Left lung (tissue), 10 donors: Measurements from ENCODE around the gene MDK. TPM values are rescaled to one million over a fixed set of nuclear protein-coding genes. Genes with fewer than 3 reads are reported as not detected.

ENCODE experiments used
- ATAC-seq: fragments of 200-7000 bp; cut with Tn5 transposase; one replicate; pipeline ENCODE4 v1.9.1; 2020; ENCODE audit warnings: moderate library complexity
- DNase-seq, 4 donors: peaks; one replicate each; pipeline ENCODE4 v3.0.0-alpha.2; 2013 to 2020
- H3K27ac ChIP-seq, 2 donors: fragments of 200-600 bp; sonication (generic) in 1 of 2; one replicate each; pipeline versions ENCODE4 v1.5.0 to v1.8.0; 2020 to 2021
- H3K27me3 ChIP-seq, 2 donors: fragments of 200-600 bp; sonication (generic) in 1 of 2; one replicate each; pipeline versions ENCODE4 v1.5.0 to v1.8.0; 2020 to 2021
- H3K36me3 ChIP-seq, 2 donors: fragments of 200-600 bp; sonication (generic) in 1 of 2; one replicate each; pipeline versions ENCODE4 v1.5.0 to v1.8.0; 2020 to 2021
- H3K4me1 ChIP-seq, 2 donors: fragments of 200-600 bp; one replicate each; pipeline ENCODE4 v1.8.0; 2021
- H3K4me3 ChIP-seq, 2 donors: fragments of 200-600 bp; sonication (generic) in 1 of 2; one replicate each; pipeline versions ENCODE4 v1.5.0 to v1.8.0; 2020 to 2021; ENCODE audit warnings: mild to moderate bottlenecking in 1 of 2
- H3K9me3 ChIP-seq, 2 donors: fragments of 200-600 bp; sonication (generic) in 1 of 2; one replicate each; pipeline versions ENCODE4 v1.5.0 to v1.8.0; 2020 to 2021
- intact Hi-C, 2 donors: fragments of 100-400 bp; cut with DNase I; formaldehyde crosslinking; loops; one replicate each; pipeline versions ENCODE4 v1.11.2 to v1.14.2; 2022
- polyA plus RNA-seq, 6 donors: library from polyadenylated mRNA; unstranded; fragments of 120-200 nt; gene quantifications; one replicate each; pipeline ENCODE4 v1.2.1, GENCODE V29; 2013; ENCODE audit not compliant: insufficient read length in 6 of 6
- total RNA-seq, 2 donors: library from RNA; stranded (reverse); fragmentation: NEBNext Ultra II Directional; extraction: Animal tissue kit (Norgen Biotek cat#: 25700); gene quantifications; one replicate each; pipeline ENCODE4 v1.2.1, GENCODE V29; 2021
- TF ChIP-seq, protein P1 (sequence below), 2 donors: fragments of 200-600 bp; sonication (generic) in 1 of 2; IDR thresholded peaks; one replicate each; pipeline versions ENCODE4 v1.5.0 to v1.8.0; 2021; ENCODE audit warnings: antibody characterized with exemption in 2 of 2
- donor health status: DM: no; HTN: yes; CAD: no.
- donor health status: DM: no; HTN: no; CAD: no.

The MDK gene
- total and polyA plus RNA-seq, 8 donors, result 15.4 to 1,135 (median 872) TPM

DNA sequence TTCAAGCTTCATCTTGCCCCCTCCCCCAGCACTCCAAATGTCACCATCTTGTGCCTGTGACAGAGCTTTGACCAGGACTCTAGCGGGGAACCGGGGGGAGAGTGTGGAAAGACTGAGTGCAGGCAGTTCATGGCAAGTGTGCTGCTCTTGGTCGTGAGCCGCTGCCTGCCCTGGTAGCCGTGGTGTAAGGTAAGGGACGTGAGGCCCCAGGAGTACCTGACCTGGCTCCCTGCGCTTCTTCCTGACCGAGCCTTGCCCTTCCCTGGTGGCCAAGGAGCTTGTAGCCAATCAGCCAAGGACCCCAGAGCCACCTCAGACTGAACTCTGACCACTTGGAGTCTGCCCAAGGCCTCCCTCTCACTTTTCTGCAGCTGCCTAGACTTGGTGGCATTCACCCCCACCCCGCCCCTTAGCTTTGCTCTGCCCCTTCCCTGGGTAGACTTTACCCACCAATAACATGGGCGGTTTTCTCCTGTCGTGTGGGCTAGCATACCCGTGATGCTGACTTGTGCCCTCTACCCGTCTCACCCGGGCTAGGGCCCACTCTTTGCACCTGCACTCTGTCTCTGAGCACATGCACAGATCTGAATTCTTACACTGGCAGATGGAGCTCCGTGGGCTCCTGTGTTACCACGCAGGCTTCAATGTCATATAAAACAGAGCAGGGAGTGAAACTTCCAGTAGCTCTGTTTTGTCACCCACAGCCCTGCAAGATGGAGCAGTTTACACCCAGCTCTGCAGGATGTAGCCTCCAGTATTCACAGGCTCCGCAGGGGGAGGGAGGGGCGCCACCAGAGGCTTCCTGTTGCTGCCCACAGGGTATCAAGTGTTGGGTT, 32.7 kb upstream of the MDK start:
- Histone ChIP-seq H3K36me3 (no peaks in the 10 kb centered on the region), H3K4me1 (peaks cover 17 to 93% of the 10 kb centered on the region in 2 donors), H3K27ac (peak overlapping the region in 1 of 2 donors; percentile 69), H3K27me3 (no peaks in the 10 kb centered on the region), H3K9me3 (no peaks in the 10 kb centered on the region), H3K4me3 (peak overlapping the region in 1 of 2 donors; percentile 88)
- intact Hi-C loops, result no loop called here
- ATAC-seq (no peak), DNase-seq (no peak)
- TF ChIP-seq, protein P1, sequence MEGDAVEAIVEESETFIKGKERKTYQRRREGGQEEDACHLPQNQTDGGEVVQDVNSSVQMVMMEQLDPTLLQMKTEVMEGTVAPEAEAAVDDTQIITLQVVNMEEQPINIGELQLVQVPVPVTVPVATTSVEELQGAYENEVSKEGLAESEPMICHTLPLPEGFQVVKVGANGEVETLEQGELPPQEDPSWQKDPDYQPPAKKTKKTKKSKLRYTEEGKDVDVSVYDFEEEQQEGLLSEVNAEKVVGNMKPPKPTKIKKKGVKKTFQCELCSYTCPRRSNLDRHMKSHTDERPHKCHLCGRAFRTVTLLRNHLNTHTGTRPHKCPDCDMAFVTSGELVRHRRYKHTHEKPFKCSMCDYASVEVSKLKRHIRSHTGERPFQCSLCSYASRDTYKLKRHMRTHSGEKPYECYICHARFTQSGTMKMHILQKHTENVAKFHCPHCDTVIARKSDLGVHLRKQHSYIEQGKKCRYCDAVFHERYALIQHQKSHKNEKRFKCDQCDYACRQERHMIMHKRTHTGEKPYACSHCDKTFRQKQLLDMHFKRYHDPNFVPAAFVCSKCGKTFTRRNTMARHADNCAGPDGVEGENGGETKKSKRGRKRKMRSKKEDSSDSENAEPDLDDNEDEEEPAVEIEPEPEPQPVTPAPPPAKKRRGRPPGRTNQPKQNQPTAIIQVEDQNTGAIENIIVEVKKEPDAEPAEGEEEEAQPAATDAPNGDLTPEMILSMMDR (IDR thresholded peaks at IDR 0.05), result no peak

DNA sequence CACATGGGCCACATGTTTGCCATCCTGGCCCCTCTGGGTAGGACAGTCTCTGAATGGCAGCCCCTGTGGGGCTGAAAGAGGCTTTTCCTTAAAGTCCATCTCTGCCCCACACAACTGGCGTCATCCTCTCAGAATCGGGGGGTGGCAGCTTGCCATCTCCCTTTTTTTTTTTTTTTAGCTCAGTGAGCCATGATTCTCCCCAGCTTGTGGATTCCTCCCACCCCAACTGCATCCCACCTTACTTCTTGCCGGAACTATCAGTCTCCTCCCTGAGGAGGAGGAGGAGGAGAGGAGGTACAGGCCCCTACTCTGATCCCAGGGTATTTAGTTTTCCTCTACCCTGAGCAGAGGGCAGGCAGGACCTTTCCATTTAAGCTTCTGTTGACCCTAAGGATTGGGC, 30.8 kb upstream of the MDK start:
- ATAC-seq (no peak), DNase-seq (no peak)
- Histone ChIP-seq H3K4me1 (peaks cover 13 to 88% of the 10 kb centered on the region in 2 donors), H3K27ac (peak overlapping the region in 1 of 2 donors; percentile 26), H3K27me3 (no peaks in the 10 kb centered on the region), H3K9me3 (no peaks in the 10 kb centered on the region), H3K4me3 (no peak overlapping the region), H3K36me3 (no peaks in the 10 kb centered on the region)
- TF ChIP-seq, protein P1 (IDR thresholded peaks at IDR 0.05), result no peak
- intact Hi-C loops, result no loop called here

DNA sequence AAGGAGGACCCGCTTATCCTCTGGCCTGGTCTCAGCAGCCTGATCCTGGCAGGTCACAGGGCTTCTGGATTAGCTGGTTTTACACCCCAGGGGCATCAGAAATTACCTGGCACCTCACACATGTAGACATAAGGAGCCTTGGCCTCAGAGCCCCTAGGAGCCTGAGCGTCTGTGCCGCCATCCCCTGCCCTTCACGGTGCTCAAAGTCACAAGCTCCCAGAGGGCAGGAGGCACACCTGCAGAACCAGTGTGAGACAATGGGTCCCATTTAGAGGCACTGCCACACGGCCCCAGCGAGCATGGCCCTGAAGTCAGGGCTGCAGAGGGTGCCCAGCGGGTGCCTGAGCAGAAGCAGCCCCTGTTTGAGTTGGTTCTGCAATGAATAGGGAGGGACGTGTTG, 30.3 kb upstream of the MDK start:
- intact Hi-C loops, result no loop called here
- peaks cover 13 to 88% of the 10 kb centered on the region in 2 donors for H3K4me1 ChIP-seq
- no peak for ATAC-seq

DNA sequence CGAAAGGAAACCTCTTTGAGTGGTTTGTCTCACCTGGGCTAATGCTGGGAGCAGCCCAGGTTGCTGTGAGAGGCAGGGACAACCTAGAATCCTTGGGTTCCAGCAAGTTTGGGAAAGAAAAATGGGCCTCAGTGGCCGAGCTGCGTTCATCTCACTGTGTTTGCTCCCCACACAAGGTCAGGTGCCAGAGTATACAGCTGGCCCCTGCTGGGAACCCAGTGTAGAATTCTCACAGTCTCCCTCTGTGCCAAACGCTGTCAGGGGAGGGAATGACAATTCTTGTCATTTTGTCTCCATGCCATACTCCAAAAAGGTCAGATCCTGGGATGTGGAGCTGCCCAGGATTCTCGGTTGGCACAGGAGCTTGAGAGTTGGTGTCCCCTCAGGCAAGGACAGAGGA, 29.9 kb upstream of the MDK start:
- TF ChIP-seq, protein P1 (IDR thresholded peaks at IDR 0.05), result no peak
- Histone ChIP-seq H3K9me3 (no peaks in the 10 kb centered on the region), H3K4me1 (peaks cover 13 to 88% of the 10 kb centered on the region in 2 donors), H3K27ac (peak overlapping the region in 1 of 2 donors; percentile 26), H3K36me3 (peaks cover 0 to 4% of the 10 kb centered on the region in 2 donors), H3K4me3 (no peak overlapping the region), H3K27me3 (no peaks in the 10 kb centered on the region)
- ATAC-seq (no peak), DNase-seq (no peak)
- intact Hi-C loops, result no loop called here

More for the DNA sequence above, 30.3 kb upstream of the MDK start:
- H3K27ac ChIP-seq, result peak overlapping the region in 1 of 2 donors; percentile 26
- H3K27me3 ChIP-seq, result no peaks in the 10 kb centered on the region
- DNase-seq, result no peak
- peaks cover 0 to under 1% of the 10 kb centered on the region in 2 donors for H3K36me3 ChIP-seq
- no peaks in the 10 kb centered on the region for H3K9me3 ChIP-seq
- TF ChIP-seq, protein P1 (IDR thresholded peaks at IDR 0.05), result no peak
- H3K4me3 ChIP-seq, result no peak overlapping the region

DNA sequence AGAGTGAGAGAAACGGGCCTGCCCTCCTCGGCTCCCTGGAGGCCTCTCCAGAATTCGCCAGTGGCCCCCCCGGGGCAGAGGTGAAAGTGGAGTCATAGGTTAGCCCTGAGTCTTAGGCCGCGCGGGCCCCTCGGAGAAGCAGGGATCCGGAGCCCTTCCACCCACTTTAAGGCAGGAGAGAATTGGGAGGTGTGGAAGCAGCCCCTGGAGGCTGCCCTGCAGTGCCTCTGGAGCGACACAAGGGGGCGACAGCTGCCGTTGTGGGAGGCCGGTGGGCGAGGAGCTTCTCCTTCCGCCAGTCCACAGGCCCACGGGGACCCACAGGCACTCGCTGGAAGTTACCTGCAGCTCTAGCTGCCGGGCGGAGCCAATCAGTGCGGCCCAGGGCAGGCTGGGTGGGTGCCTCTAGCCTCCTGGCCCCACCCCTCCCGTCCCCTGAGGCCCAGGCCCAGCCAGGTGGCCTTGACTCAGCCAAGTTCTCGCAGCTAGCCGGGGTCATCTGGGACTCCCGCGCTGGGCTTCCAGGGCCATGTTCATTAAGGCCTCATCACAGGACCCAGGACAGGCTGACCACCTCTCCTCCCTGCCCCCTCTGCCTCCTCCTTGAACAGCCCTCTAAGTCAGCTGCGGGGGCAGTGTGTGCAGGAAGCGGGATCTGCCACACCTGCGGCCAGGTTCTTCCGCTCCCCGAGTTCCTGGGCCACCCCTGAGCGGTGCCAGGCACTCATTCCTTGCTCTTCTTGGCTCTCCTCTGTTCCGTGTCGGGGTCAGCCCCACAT, 29.2 kb upstream of the MDK start:
- Histone ChIP-seq H3K4me3 (no peak overlapping the region), H3K27ac (peak overlapping the region in 1 of 2 donors; percentile 33), H3K9me3 (no peaks in the 10 kb centered on the region), H3K36me3 (peaks cover 0 to 4% of the 10 kb centered on the region in 2 donors), H3K27me3 (no peaks in the 10 kb centered on the region), H3K4me1 (peaks cover 13 to 89% of the 10 kb centered on the region in 2 donors)
- DNase-seq (peak in 1 of 4 donors; percentile 88), ATAC-seq (no peak)
- TF ChIP-seq, protein P1 (IDR thresholded peaks at IDR 0.05), result peak; percentile 74 to 93
- intact Hi-C loops, result no loop called here
